T1000 (cell line): ENCODE results near the gene SRSF5.

Source experiments
- DNase-seq: peaks from one replicate; lab custom pipeline; 2025; ENCODE audit warnings: mixed read lengths; lab: John Stamatoyannopoulos, UW

Gene SRSF5

GRCh38 chr14:69770559-69770958, 3.6 kb downstream of the SRSF5 start:
- DNase-seq, result no peak

- DNase-seq, result no peak
Observed at GRCh38 chr14:69771136-69771535, 4.2 kb downstream of the SRSF5 start.

GRCh38 chr14:69772082-69773017, 5.4 kb downstream of the SRSF5 start:
- no peak for DNase-seq

GRCh38 chr14:69773571-69774276, 6.8 kb downstream of the SRSF5 start:
- DNase-seq, result no peak

GRCh38 chr14:69775012-69775411, 8.1 kb downstream of the SRSF5 start:
- DNase-seq, result no peak

GRCh38 chr14:69776875-69777453, 10.0 kb downstream of the SRSF5 start:
- no peak for DNase-seq

- no peak for DNase-seq
Observed at GRCh38 chr14:69779088-69779487, 12.1 kb downstream of the SRSF5 start.

GRCh38 chr14:69780092-69780491, 13.2 kb downstream of the SRSF5 start:
- no peak for DNase-seq

- no peak for DNase-seq
Observed at GRCh38 chr14:69780952-69781351, 14.0 kb downstream of the SRSF5 start.

- no peak for DNase-seq
Observed at GRCh38 chr14:69784942-69785341, 18.0 kb downstream of the SRSF5 start.

GRCh38 chr14:69786603-69787002, 19.7 kb downstream of the SRSF5 start:
- DNase-seq, result no peak

- DNase-seq, result no peak
Observed at GRCh38 chr14:69789118-69789640, 22.2 kb downstream of the SRSF5 start.

- DNase-seq, result no peak
Observed at GRCh38 chr14:69792887-69793421, 26.0 kb downstream of the SRSF5 start.

GRCh38 chr14:69794791-69795190, 27.8 kb downstream of the SRSF5 start:
- DNase-seq, result no peak

GRCh38 chr14:69795691-69796090, 28.7 kb downstream of the SRSF5 start:
- DNase-seq, result no peak

GRCh38 chr14:69796797-69797500, 30.0 kb downstream of the SRSF5 start, which contains the start of gene SLC10A1:
TSS of gene SLC10A1 (minus strand) at chr14:69797241. CDS start at chr14:69797155, 86 bp downstream.
- DNase-seq, result no peak

- DNase-seq, result no peak
Observed at GRCh38 chr14:69797573-69798338, 30.8 kb downstream of the SRSF5 start.

- DNase-seq, result no peak
Observed at GRCh38 chr14:69798339-69798735, 31.4 kb downstream of the SRSF5 start.

GRCh38 chr14:69803753-69804152, 36.8 kb downstream of the SRSF5 start:
- no peak for DNase-seq

- DNase-seq, result no peak
Observed at GRCh38 chr14:69804902-69805301, 38.0 kb downstream of the SRSF5 start.

GRCh38 chr14:69807192-69807591, 40.2 kb downstream of the SRSF5 start:
- no peak for DNase-seq
